HG03108 (cell line): ENCODE data around the gene LYPD6B.

Experiments
- ATAC-seq: cut with Tn5 transposase; IDR thresholded peaks from one replicate; pipeline ENCODE4 v1.9.1; 2021; ENCODE audit warnings: moderate library complexity; ENCODE audit not compliant: unreplicated experiment

The LYPD6B gene

GRCh38 chr2:149104221-149104620, 65.7 kb downstream of the LYPD6B start:
- no peak for ATAC-seq

GRCh38 chr2:149112068-149112467, 73.6 kb downstream of the LYPD6B start:
- ATAC-seq = no peak

GRCh38 chr2:149112713-149113112, 74.2 kb downstream of the LYPD6B start:
- ATAC-seq = no peak

GRCh38 chr2:149115781-149116180, 77.3 kb downstream of the LYPD6B start:
- ATAC-seq = no peak

GRCh38 chr2:149119368-149119767, 80.9 kb downstream of the LYPD6B start:
- no peak for ATAC-seq

GRCh38 chr2:149122516-149122915, 84.0 kb downstream of the LYPD6B start:
- no peak for ATAC-seq

- no peak for ATAC-seq
These were observed 86.7 kb downstream of the LYPD6B start for GRCh38 chr2:149125031-149125725.

GRCh38 chr2:149129433-149129832, 90.9 kb downstream of the LYPD6B start:
- ATAC-seq = no peak

GRCh38 chr2:149132339-149132738, 93.8 kb downstream of the LYPD6B start:
- ATAC-seq = no peak

- no peak for ATAC-seq
These were observed 94.4 kb downstream of the LYPD6B start for GRCh38 chr2:149132901-149133300.

GRCh38 chr2:149134335-149134923, 95.9 kb downstream of the LYPD6B start:
- no peak for ATAC-seq

GRCh38 chr2:149136111-149136510, 97.6 kb downstream of the LYPD6B start:
- ATAC-seq = no peak

- no peak for ATAC-seq
These were observed 102.5 kb downstream of the LYPD6B start for GRCh38 chr2:149141046-149141445.

- no peak for ATAC-seq
These were observed 105.2 kb downstream of the LYPD6B start for GRCh38 chr2:149143734-149144133.

- ATAC-seq = no peak
These were observed 107.1 kb downstream of the LYPD6B start for GRCh38 chr2:149145314-149146295.

- no peak for ATAC-seq
These were observed 108.4 kb downstream of the LYPD6B start for GRCh38 chr2:149146876-149147275.

GRCh38 chr2:149148194-149149006, 109.9 kb downstream of the LYPD6B start:
- ATAC-seq = no peak

- ATAC-seq = no peak
These were observed 110.5 kb downstream of the LYPD6B start for GRCh38 chr2:149149007-149149297.

GRCh38 chr2:149152469-149152953, 114.0 kb downstream of the LYPD6B start:
- ATAC-seq = no peak

GRCh38 chr2:149155196-149155969, 116.9 kb downstream of the LYPD6B start:
- ATAC-seq = no peak
